ENCODE results near the gene AOX1.

DNA sequence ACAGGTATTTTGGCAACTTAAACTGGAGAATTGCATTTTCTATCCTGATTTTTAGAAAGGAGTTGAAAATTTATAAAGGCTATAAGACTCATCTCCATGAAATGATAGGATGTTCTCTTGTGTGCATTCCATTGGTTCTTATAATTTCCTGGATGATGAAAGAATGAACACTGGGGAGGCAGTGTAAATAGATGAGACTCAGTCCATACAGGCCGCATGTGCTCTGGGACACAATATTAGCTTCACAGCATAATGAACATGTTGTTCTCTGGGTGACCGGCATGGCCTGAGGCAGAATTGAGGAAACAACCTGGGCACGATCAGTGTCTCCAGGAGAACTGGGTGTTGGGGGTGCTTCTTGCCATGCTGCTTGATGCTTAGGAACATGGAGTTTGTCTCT lies 38.8 kb downstream of the AOX1 start:
- TF ChIP-seq, protein P1, sequence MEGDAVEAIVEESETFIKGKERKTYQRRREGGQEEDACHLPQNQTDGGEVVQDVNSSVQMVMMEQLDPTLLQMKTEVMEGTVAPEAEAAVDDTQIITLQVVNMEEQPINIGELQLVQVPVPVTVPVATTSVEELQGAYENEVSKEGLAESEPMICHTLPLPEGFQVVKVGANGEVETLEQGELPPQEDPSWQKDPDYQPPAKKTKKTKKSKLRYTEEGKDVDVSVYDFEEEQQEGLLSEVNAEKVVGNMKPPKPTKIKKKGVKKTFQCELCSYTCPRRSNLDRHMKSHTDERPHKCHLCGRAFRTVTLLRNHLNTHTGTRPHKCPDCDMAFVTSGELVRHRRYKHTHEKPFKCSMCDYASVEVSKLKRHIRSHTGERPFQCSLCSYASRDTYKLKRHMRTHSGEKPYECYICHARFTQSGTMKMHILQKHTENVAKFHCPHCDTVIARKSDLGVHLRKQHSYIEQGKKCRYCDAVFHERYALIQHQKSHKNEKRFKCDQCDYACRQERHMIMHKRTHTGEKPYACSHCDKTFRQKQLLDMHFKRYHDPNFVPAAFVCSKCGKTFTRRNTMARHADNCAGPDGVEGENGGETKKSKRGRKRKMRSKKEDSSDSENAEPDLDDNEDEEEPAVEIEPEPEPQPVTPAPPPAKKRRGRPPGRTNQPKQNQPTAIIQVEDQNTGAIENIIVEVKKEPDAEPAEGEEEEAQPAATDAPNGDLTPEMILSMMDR (IDR thresholded peaks at IDR 0.05; ENCODE audit: low read length), result no peak
- no peak for TF ChIP-seq EZH2 (IDR thresholded peaks at IDR 0.05; ENCODE audit: borderline replicate concordance, low read length)

Measured in OCI-LY1 (cell line).